Stimulated activated CD4-positive, alpha-beta T cell treated with anti-CD3 and anti-CD28 coated beads, Interleukin-2, amount 100 ng/mL, for 4 hours (primary cell): Measurements from ENCODE around the gene OSTF1.
A peak's percentile ranks its signal among the peaks of the same experiment; 100 is the strongest.

Experiments
- DNase-seq: peaks from one replicate; pipeline ENCODE4 v3.0.0-alpha.2; 2020; ENCODE audit warnings: low read depth

The OSTF1 gene

GRCh38 chr9:75087824-75088645, at the start of gene OSTF1, which contains the start of gene NMRK1:
OSTF1 (plus strand) TSS chr9:75088514; CDS start chr9:75088693, 179 bp downstream.
NMRK1 (minus strand) TSS chr9:75088155; CDS start chr9:75083115, 5,040 bp downstream.
- peak; percentile 87 for DNase-seq

GRCh38 chr9:75039009-75039408, 49.3 kb upstream of the OSTF1 start:
- DNase-seq: no peak

- DNase-seq: no peak
Observed at GRCh38 chr9:75039801-75040200, 48.5 kb upstream of the OSTF1 start.

GRCh38 chr9:75041041-75041440, 47.3 kb upstream of the OSTF1 start:
- DNase-seq: no peak

GRCh38 chr9:75046725-75047345, 41.5 kb upstream of the OSTF1 start:
- DNase-seq: no peak

GRCh38 chr9:75047506-75047905, 40.8 kb upstream of the OSTF1 start:
- no peak for DNase-seq

GRCh38 chr9:75051285-75051684, 37.0 kb upstream of the OSTF1 start:
- DNase-seq: no peak

- DNase-seq: no peak
Observed at GRCh38 chr9:75053869-75054268, 34.4 kb upstream of the OSTF1 start.

GRCh38 chr9:75054368-75055001, 33.8 kb upstream of the OSTF1 start:
- DNase-seq: no peak

GRCh38 chr9:75061169-75061568, 27.1 kb upstream of the OSTF1 start:
- DNase-seq: no peak

- DNase-seq: no peak
Observed at GRCh38 chr9:75063556-75064305, 24.6 kb upstream of the OSTF1 start.

- no peak for DNase-seq
Observed at GRCh38 chr9:75064307-75065025, 23.8 kb upstream of the OSTF1 start.

- no peak for DNase-seq
Observed at GRCh38 chr9:75065510-75065909, 22.8 kb upstream of the OSTF1 start.

- no peak for DNase-seq
Observed at GRCh38 chr9:75067894-75068293, 20.4 kb upstream of the OSTF1 start.

GRCh38 chr9:75069171-75069570, 19.1 kb upstream of the OSTF1 start:
- no peak for DNase-seq

GRCh38 chr9:75071530-75072122, 16.7 kb upstream of the OSTF1 start:
- DNase-seq: peak; percentile 70

GRCh38 chr9:75072895-75073294, 15.4 kb upstream of the OSTF1 start:
- no peak for DNase-seq

GRCh38 chr9:75081632-75082031, 6.7 kb upstream of the OSTF1 start:
- no peak for DNase-seq

- DNase-seq: no peak
Observed at GRCh38 chr9:75083188-75083970, 4.9 kb upstream of the OSTF1 start.

GRCh38 chr9:75084081-75084672, 4.1 kb upstream of the OSTF1 start:
- DNase-seq: no peak
